Large intestine (tissue), 3 donors: ENCODE results near the gene IL17REL. TPM values are rescaled to one million over a fixed set of nuclear protein-coding genes. Genes with fewer than 3 reads are reported as not detected.

ENCODE experiments used
- DNase-seq, 2 donors: peaks; one replicate each; pipeline versions ENCODE4 v3.0.0 to v3.0.0-alpha.2; 2013
- H3K27ac ChIP-seq: one replicate; pipeline ENCODE4 v1.5.1; 2013; ENCODE audit warnings: low read length
- H3K27me3 ChIP-seq: 2 replicates; pipeline ENCODE4 v1.6.1; 2013; ENCODE audit warnings: low read length; ENCODE audit not compliant: control insufficient read depth, insufficient read depth
- H3K36me3 ChIP-seq: 2 replicates; pipeline ENCODE4 v1.6.1; 2013; ENCODE audit warnings: low read length; ENCODE audit not compliant: control insufficient read depth, insufficient read depth
- H3K4me1 ChIP-seq: one replicate; pipeline ENCODE4 v1.6.1; 2013; ENCODE audit warnings: low read length; ENCODE audit not compliant: control insufficient read depth, insufficient read depth
- H3K4me3 ChIP-seq: one replicate; pipeline ENCODE4 v1.5.1; 2013; ENCODE audit warnings: low read length
- H3K9me3 ChIP-seq: one replicate; pipeline ENCODE4 v1.6.1; 2013; ENCODE audit warnings: mild to moderate bottlenecking, low read depth, low read length, moderate library complexity; ENCODE audit not compliant: control insufficient read depth
- WGBS: methylation state at CpG from one replicate; pipeline ENCODE4 v1.1.5; 2013; ENCODE audit warnings: low lambda C conversion rate; ENCODE audit not compliant: insufficient coverage; 5-methylcytosine and 5-hydroxymethylcytosine counted together
- polyA plus RNA-seq: library from polyadenylated mRNA; unstranded; fragments of 120-200 nt; gene quantifications from one replicate; pipeline ENCODE4 v1.2.1, GENCODE V29; 2013

The IL17REL gene
- polyA plus RNA-seq, 1 donor, result 0.31 TPM

DNA sequence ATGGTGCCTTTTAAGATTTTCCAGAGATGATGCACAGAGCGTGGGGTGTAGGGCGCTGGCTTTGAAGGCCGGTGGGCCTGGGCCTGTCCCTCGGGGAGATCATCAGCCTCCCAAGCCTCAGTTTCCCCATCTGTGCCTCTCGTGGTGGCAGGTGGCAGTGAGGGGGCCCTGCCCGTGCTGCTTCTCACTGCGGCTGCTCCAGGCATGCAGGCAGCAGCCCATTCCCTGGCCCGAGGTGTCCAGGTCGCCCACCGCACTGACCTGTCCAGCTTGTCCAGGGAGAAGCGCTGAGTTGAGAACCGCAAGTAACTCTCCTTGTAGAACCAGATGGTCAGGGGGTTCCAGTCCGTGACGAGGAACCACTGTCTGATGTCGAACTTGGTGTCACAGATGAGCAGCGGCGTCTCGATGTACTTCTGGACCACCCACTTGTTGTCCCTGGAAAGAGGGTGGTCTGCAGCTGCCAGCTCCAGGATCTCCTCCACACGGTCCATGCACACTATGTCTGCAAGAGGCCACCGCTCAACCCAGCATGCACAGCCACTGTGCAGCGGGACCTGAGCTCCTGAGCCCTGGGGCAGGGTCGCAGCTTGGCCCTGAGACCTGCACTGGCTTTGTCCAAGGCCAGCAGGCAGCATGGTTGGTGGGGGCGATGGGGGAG, 20.5 kb upstream of the IL17REL start:
- WGBS, result no CpG with 5 or more reads among the region's 23 CpGs
- no peak overlapping the region for H3K27ac ChIP-seq
- no peaks in the 10 kb centered on the region for H3K9me3 ChIP-seq
- DNase-seq, result no peak
- H3K36me3 ChIP-seq, result no peaks in the 10 kb centered on the region
- no peak overlapping the region for H3K4me3 ChIP-seq
- peaks cover 16% of the 10 kb centered on the region for H3K27me3 ChIP-seq
- no peaks in the 10 kb centered on the region for H3K4me1 ChIP-seq

DNA sequence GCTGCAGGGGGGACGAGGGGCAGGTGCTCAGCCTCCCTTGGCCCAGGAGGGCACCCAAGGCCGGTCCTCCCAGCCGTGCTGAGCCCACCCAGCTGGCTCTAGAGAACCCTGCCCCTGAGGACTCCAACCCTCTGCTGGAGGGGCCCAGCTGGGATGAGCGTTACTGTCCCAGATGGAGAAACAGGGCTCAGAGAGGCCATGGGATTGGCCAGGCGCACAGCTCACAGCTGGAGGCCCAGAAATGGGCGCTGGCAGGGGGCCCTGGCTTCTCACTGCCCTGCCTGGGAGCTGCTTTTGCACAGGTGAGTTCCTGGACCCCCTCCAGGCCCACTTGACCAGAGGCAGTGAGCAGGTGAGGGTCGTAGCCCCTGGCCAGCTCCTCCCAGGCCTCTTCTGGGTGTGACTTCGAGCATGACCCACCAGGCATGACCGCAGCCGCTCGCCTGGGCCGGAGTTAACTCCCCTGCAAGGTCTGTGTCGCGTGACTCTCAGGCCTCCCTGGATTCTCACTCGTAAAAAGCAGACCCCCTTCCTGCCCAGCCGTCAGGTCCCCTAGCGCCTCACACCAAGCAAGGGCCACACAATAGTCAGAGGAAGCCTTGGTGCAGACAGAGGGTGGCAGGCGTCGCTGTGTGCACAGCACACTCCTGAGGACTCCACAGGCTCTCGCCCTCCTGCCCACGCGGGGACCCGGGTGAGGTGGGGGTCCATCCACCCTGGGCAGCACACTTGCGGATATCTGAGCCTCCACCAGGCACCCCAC, 19.7 kb upstream of the IL17REL start:
- Histone ChIP-seq H3K36me3 (no peaks in the 10 kb centered on the region), H3K9me3 (no peaks in the 10 kb centered on the region), H3K4me3 (no peak overlapping the region), H3K27ac (no peak overlapping the region), H3K27me3 (peaks cover 19% of the 10 kb centered on the region), H3K4me1 (no peaks in the 10 kb centered on the region)
- DNase-seq, result no peak
- no CpG with 5 or more reads among the region's 24 CpGs for WGBS

DNA sequence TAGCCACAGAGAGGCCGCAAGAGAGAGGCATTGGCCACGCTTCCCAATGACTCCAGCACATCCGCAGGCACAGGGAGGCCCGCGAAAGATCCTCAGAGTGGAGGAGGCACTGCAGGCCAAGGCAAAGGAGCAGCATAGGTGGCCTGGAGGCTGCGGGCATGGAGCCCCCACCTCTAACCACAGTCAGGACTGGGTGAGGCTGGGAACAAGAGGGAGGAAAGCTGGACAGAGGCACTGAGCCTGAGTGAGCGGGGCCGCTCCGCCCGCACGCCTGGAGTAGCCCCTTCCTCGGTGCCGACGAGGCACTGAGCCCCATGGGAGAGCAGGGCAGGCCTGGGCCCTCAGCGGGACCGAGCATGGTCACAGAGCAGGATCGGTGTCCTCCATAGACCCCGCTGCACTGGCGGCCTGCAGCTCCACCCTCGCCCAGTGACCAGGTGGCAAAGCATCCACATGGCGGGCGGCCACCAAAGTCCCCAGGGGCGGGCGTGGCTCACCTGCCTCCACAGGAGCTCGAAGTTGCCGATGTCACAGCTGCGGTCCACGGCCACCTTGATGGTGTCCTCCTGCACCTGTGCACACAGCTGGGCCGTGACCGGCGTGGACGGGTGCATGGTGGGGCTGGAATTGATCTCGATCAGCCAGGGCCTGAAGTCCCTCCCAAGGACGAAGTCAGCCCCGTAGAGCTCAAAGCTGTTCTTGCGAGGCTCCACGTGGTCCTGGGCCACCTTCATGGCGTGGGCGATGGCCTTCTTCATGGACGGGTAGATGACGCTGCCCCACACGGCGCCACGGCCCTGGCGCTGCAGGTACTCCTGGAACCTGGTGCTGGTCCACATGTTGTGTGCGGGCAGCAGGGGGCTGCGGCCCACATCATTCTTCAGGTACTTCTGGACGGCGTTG, 18.9 kb upstream of the IL17REL start:
- no peaks in the 10 kb centered on the region for H3K9me3 ChIP-seq
- H3K36me3 ChIP-seq, result no peaks in the 10 kb centered on the region
- peaks cover 19% of the 10 kb centered on the region for H3K27me3 ChIP-seq
- H3K4me3 ChIP-seq, result no peak overlapping the region
- DNase-seq, result no peak
- no peak overlapping the region for H3K27ac ChIP-seq
- H3K4me1 ChIP-seq, result no peaks in the 10 kb centered on the region
- no CpG with 5 or more reads among the region's 49 CpGs for WGBS

GRCh38 chr22:50030297-50031188, 18.0 kb upstream of the IL17REL start:
- no peak overlapping the region for H3K27ac ChIP-seq
- H3K4me1 ChIP-seq, result no peaks in the 10 kb centered on the region
- H3K36me3 ChIP-seq, result no peaks in the 10 kb centered on the region
- WGBS, result no CpG with 5 or more reads among the region's 52 CpGs
- peaks cover 23% of the 10 kb centered on the region for H3K27me3 ChIP-seq
- H3K9me3 ChIP-seq, result no peaks in the 10 kb centered on the region
- DNase-seq, result peak; percentile 53 to 54
- H3K4me3 ChIP-seq, result no peak overlapping the region

DNA sequence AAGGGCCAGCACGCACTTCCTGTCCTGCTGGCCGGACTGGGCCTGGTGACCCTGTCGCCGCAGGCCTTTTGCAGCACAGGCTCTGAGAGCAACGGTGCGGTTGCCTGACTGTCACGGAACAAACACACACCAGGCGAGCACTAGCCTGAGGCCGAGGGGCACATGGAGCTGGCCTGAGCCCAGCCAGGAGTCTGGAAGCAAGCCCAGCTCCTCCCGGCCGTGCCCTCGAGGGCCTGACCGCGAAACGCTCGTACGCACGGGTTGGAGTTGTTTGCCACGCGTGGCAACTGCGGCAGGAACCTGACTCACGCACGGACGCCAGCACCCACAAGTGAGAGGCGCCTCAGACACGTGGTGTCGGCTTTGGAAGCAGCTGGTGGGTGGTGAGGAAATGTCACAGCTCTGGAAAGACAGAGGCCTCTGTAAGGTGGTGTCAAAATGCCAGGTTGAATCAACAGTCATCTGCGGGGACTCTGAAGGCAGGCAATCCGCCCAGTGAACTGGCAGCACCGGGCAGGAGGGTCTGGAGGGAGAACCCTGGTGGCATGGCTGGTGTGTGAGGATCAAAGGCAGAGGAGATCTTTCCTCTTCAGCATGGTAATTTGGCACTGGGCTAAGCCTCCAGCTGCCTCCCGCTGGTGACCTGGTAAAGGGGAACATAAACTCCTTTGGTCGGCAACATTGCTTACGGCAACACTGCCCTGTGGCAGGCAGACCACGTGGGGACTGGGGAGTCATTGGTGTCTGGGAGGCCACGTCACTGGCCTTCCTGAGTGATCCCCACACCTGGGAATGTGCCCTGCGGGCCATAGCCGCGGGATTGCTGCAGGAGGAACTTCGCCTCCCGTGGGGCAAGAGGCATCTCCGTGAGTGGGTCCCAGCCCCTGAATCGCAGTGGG, 15.3 kb upstream of the IL17REL start:
- DNase-seq, result no peak
- Histone ChIP-seq H3K27ac (no peak overlapping the region), H3K4me1 (no peaks in the 10 kb centered on the region), H3K9me3 (no peaks in the 10 kb centered on the region), H3K36me3 (no peaks in the 10 kb centered on the region), H3K27me3 (peaks cover 23% of the 10 kb centered on the region), H3K4me3 (no peak overlapping the region)
- WGBS, result no CpG with 5 or more reads among the region's 42 CpGs

DNA sequence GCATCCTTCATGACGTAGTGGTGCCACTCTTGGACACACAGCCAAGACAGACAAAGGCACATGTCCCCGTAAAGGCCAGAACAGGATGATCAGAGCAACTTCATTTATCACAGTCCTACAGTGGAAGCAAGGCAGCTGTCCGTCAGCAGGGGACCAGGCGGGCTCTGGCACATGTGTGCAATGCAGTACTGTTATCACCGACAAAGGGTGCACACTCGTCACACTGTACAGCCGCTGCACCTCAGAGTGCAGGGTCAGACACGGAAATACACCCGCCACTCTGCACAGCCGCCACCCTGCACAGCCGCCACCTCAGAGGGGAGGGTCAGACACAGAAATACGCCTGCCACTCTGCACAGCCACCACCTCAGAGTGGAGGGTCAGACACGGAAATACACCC, 13.4 kb upstream of the IL17REL start:
- no CpG with 5 or more reads among the region's 13 CpGs for WGBS
- DNase-seq, result no peak
- no peak overlapping the region for H3K27ac ChIP-seq
- H3K27me3 ChIP-seq, result peaks cover 25% of the 10 kb centered on the region
- no peaks in the 10 kb centered on the region for H3K4me1 ChIP-seq
- no peaks in the 10 kb centered on the region for H3K9me3 ChIP-seq
- H3K36me3 ChIP-seq, result no peaks in the 10 kb centered on the region
- no peak overlapping the region for H3K4me3 ChIP-seq

DNA sequence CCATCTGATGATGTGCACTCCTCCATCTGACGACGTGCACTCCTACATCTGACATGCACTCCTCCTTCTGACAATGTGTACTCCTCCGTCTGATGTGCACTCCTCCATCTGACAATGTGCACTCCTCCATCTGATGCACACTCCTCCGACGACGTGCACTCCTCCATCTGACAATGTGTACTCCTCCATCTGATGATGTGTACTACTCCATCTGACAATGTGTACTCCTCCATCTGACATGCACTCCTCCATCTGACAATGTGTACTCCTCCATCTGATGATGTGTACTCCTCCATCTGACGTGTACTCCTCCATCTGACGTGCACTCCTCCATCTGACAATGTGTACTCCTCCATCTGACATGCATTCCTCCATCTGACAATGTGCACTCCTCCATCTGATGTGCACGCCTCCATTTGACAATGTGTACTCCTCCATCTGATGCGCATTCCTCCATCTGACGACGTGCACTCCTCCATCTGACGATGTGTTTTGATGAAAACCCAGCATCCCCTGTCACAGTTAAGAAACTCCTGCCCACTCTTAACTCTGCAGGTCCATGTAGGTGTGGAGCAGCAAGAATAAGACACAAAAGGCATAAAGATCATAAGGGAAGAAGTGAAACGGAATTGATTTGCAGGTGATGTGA, 9.7 kb upstream of the IL17REL start:
- Histone ChIP-seq H3K4me1 (no peaks in the 10 kb centered on the region), H3K27ac (no peak overlapping the region), H3K27me3 (peaks cover 28% of the 10 kb centered on the region), H3K9me3 (no peaks in the 10 kb centered on the region), H3K4me3 (no peak overlapping the region), H3K36me3 (no peaks in the 10 kb centered on the region)
- 91% methylated on average over 2 of the region's 14 CpGs for WGBS
- DNase-seq, result no peak

- WGBS, result 100% methylated on average over 1 of the region's 15 CpGs
- no peak overlapping the region for H3K27ac ChIP-seq
- no peaks in the 10 kb centered on the region for H3K4me1 ChIP-seq
- H3K4me3 ChIP-seq, result no peak overlapping the region
- H3K27me3 ChIP-seq, result peaks cover 42% of the 10 kb centered on the region
- H3K36me3 ChIP-seq, result no peaks in the 10 kb centered on the region
- no peak for DNase-seq
- H3K9me3 ChIP-seq, result peaks cover 2% of the 10 kb centered on the region
Measured at GRCh38 chr22:50020606-50021005, 8.0 kb upstream of the IL17REL start.

- Histone ChIP-seq H3K27me3 (peaks cover 50% of the 10 kb centered on the region), H3K4me1 (no peaks in the 10 kb centered on the region), H3K9me3 (peaks cover 7% of the 10 kb centered on the region), H3K36me3 (no peaks in the 10 kb centered on the region), H3K27ac (no peak overlapping the region), H3K4me3 (no peak overlapping the region)
- DNase-seq, result no peak
- WGBS, result no CpG with 5 or more reads among the region's 3 CpGs
Measured at GRCh38 chr22:50019316-50019715, 6.8 kb upstream of the IL17REL start.
